Smooth muscle cell (in vitro differentiated cells): ENCODE measurements around the gene RNF121. TPM values are rescaled to one million over a fixed set of nuclear protein-coding genes. Genes with fewer than 3 reads are reported as not detected.

ENCODE experiments used
- DNase-seq: peaks from one replicate; lab custom pipeline; 2025; ENCODE audit not compliant: unreplicated experiment; lab: John Stamatoyannopoulos, UW
- H2AFZ ChIP-seq: fragments of 200-600 bp; sonication (generic); 2 replicates; pipeline ENCODE4 v1.6.0; 2016; ENCODE audit warnings: antibody characterized with exemption, low read depth, mild to moderate bottlenecking
- H3F3A ChIP-seq: fragments of 200-600 bp; sonication (generic); 2 replicates; pipeline ENCODE4 v1.6.0; 2017; ENCODE audit warnings: antibody characterized with exemption, low read depth
- H3K27ac ChIP-seq: fragments of 200-600 bp; sonication (generic); 2 replicates; pipeline ENCODE4 v1.5.1; 2016; ENCODE audit warnings: low read depth, mild to moderate bottlenecking
- H3K27me3 ChIP-seq: fragments of 200-600 bp; sonication (generic); 2 replicates; pipeline ENCODE4 v1.6.1; 2016; ENCODE audit warnings: low read depth, mild to moderate bottlenecking
- H3K36me3 ChIP-seq: fragments of 200-600 bp; sonication (generic); 2 replicates; pipeline ENCODE4 v1.5.1; 2016; ENCODE audit warnings: low read depth
- H3K4me1 ChIP-seq: fragments of 200-600 bp; sonication (generic); 2 replicates; pipeline ENCODE4 v1.5.1; 2016; ENCODE audit warnings: low read depth
- H3K4me2 ChIP-seq: fragments of 200-600 bp; sonication (generic); 2 replicates; pipeline ENCODE4 v1.6.0; 2016; ENCODE audit warnings: mild to moderate bottlenecking
- H3K4me3 ChIP-seq: fragments of 200-600 bp; sonication (generic); 2 replicates; pipeline ENCODE4 v1.5.1; 2016; ENCODE audit warnings: mild to moderate bottlenecking
- H3K79me2 ChIP-seq: fragments of 200-600 bp; sonication (generic); 2 replicates; pipeline ENCODE4 v1.6.0; 2016; ENCODE audit warnings: low read depth, mild to moderate bottlenecking
- H3K9ac ChIP-seq: fragments of 200-600 bp; sonication (generic); 2 replicates; pipeline ENCODE4 v1.6.0; 2016; ENCODE audit warnings: low read depth
- H3K9me3 ChIP-seq: fragments of 200-600 bp; sonication (generic); replicated peaks from 2 replicates; pipeline ENCODE4 v1.5.1; 2016; ENCODE audit warnings: low read depth
- H4K20me1 ChIP-seq: fragments of 200-600 bp; sonication (generic); 2 replicates; pipeline ENCODE4 v1.6.0; 2016; ENCODE audit warnings: low read depth
- WGBS: methylation state at CpG from one replicate; pipeline ENCODE4 v1.1.7; 2016; ENCODE audit warnings: low lambda C conversion rate; 5-methylcytosine and 5-hydroxymethylcytosine counted together
- polyA plus RNA-seq: library from polyadenylated mRNA; unstranded; fragments of >200 nt; fragmentation: Nextera tagmentation; extraction: Ambion mirVana; gene quantifications from 2 replicates; pipeline ENCODE4 v1.2.1, GENCODE V29; 2016
- total RNA-seq: library from RNA; depleted of rRNA; stranded (reverse); fragments of >200 nt; gene quantifications from 2 replicates; pipeline ENCODE4 v1.2.3, GENCODE V29; 2014
- TF ChIP-seq, protein P1 (sequence below): fragments of 200-600 bp; sonication (generic); IDR thresholded peaks from 2 replicates; pipeline ENCODE4 v1.5.1; 2017; ENCODE audit warnings: borderline replicate concordance, mild to moderate bottlenecking, antibody characterized with exemption; ENCODE audit not compliant: insufficient read depth, poor library complexity, severe bottlenecking

RNF121 gene
- total and polyA plus RNA-seq, 2 experiments from 2014 or later = 34.4 to 49.5 TPM

DNA sequence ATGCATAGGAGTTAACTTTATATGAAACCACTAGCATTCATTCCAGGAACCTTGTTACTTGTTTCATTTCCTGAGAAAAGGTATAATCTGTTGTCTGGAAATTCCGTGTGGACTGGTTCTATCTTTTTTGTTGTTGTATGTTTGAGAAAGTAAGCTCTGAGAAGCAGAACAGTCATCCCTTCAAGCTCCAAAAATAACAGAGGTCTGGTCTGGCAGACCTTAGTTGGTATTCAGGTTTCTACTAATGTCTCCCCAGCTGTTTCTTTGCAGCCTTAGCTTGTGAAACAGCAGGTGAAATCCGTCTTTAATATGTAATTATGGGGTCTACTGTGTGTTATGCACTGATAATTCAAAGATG, 2.4 kb downstream of the RNF121 start:
- Histone ChIP-seq H4K20me1 (peaks cover 66% of the 10 kb centered on the region), H3K4me3 (no peak overlapping the region), H2AFZ (no peak overlapping the region), H3K27me3 (no peaks in the 10 kb centered on the region), H3K4me2 (no peak overlapping the region), H3K27ac (no peak overlapping the region), H3K79me2 (peaks cover 87% of the 10 kb centered on the region), H3F3A (no peaks in the 10 kb centered on the region), H3K9me3 (no peaks in the 10 kb centered on the region), H3K9ac (no peak overlapping the region), H3K36me3 (no peaks in the 10 kb centered on the region), H3K4me1 (peaks cover 17% of the 10 kb centered on the region)
- WGBS = 73% methylated on average over 2 of the region's 2 CpGs
- no peak for DNase-seq
- TF ChIP-seq, protein P1, sequence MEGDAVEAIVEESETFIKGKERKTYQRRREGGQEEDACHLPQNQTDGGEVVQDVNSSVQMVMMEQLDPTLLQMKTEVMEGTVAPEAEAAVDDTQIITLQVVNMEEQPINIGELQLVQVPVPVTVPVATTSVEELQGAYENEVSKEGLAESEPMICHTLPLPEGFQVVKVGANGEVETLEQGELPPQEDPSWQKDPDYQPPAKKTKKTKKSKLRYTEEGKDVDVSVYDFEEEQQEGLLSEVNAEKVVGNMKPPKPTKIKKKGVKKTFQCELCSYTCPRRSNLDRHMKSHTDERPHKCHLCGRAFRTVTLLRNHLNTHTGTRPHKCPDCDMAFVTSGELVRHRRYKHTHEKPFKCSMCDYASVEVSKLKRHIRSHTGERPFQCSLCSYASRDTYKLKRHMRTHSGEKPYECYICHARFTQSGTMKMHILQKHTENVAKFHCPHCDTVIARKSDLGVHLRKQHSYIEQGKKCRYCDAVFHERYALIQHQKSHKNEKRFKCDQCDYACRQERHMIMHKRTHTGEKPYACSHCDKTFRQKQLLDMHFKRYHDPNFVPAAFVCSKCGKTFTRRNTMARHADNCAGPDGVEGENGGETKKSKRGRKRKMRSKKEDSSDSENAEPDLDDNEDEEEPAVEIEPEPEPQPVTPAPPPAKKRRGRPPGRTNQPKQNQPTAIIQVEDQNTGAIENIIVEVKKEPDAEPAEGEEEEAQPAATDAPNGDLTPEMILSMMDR = no peak

DNA sequence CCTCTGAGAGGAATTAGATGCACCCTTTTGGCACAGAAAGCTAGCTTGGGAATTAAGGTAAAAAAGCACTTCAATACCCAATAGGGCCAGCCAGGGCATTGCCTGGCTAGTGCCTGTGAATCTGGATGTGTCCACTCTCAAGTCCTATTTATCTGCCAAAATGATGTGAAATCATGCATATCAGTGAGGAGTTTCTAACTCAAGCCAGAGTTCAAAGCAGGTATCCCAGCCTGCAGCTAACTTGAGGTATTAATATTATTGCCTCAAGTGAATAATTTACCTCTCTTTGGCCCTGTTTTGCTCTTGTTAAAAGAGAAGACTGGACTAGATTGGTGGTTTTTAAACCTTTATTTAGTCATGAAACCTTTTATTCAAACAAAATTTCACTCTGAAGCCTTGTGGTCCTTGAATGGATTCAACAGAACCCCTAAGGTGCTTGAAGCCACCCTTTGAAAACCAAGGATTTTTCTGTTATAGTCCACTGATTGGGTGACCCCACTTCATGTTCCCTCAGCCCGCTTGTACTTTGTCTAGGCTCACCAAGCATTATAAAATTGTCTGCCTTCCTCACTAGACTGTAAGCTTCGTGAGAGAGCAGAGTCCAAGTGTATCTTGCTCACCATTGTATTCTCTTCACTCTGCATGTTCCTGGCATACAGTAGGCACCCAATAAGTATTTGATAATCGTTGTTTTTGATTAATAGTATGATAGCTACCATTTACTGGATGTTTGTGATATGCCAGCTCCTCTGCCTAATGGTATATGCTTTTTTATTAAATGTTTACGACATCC, 4.5 kb downstream of the RNF121 start:
- TF ChIP-seq, protein P1 = no peak
- H3K4me3 ChIP-seq = no peak overlapping the region
- H3K79me2 ChIP-seq = peaks cover 98% of the 10 kb centered on the region
- H4K20me1 ChIP-seq = peaks cover 84% of the 10 kb centered on the region
- WGBS = 97% methylated on average over 4 of the region's 4 CpGs
- H3F3A ChIP-seq = no peaks in the 10 kb centered on the region
- no peak overlapping the region for H3K4me2 ChIP-seq
- H2AFZ ChIP-seq = no peak overlapping the region
- H3K27me3 ChIP-seq = no peaks in the 10 kb centered on the region
- no peak for DNase-seq
- H3K4me1 ChIP-seq = peaks cover 10% of the 10 kb centered on the region
- no peaks in the 10 kb centered on the region for H3K9me3 ChIP-seq
- no peak overlapping the region for H3K27ac ChIP-seq
- no peak overlapping the region for H3K9ac ChIP-seq
- no peaks in the 10 kb centered on the region for H3K36me3 ChIP-seq

DNA sequence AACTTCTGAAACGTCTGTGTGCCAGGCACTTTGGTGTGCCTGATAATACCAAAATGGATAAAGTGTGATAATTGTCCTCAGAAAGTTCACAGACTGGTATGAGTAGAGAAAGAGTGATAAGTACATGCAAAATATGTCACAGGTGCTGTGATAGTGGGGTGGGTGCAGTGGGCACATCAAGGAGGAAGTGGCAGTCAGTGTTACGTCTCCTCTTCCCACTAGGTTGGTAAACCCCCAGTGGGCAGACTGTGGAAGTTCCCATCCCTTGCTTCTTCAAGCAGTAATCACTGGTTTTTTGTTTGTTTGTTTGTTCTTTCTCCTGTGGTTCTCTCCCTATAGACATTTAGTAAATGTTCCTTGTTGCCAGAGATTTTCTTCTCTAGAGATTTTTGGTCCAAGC, 5.4 kb downstream of the RNF121 start:
- Histone ChIP-seq H3K9ac (no peak overlapping the region), H3K79me2 (peaks cover 100% of the 10 kb centered on the region), H3F3A (peaks cover under 1% of the 10 kb centered on the region), H3K9me3 (no peaks in the 10 kb centered on the region), H3K4me2 (no peak overlapping the region), H3K4me1 (peaks cover 10% of the 10 kb centered on the region), H3K27ac (no peak overlapping the region), H3K27me3 (no peaks in the 10 kb centered on the region), H4K20me1 (peaks cover 89% of the 10 kb centered on the region), H3K36me3 (no peaks in the 10 kb centered on the region), H2AFZ (no peak overlapping the region), H3K4me3 (no peak overlapping the region)
- WGBS = 83% methylated on average over 2 of the region's 2 CpGs
- TF ChIP-seq, protein P1 = no peak
- no peak for DNase-seq
